ENCODE results near the gene TMEM109. TPM values are rescaled to one million over a fixed set of nuclear protein-coding genes. Genes with fewer than 3 reads are reported as not detected.
"Not testable (repeated sequence)": the region's sequence is repeated elsewhere in the genome, so short reads cannot be mapped to it uniquely, and the experiment has no call there.

TMEM109 gene
- polyA plus RNA-seq, 3 donors = 86.2 to 91.3 (median 86.6) TPM

GRCh38 chr11:60909680-60910280, 4.2 kb upstream of the TMEM109 start:
- DNase-seq (ENCODE audit: low read depth in 3 of 3, low spot score in 2 of 3) = not testable (repeated sequence)

GRCh38 chr11:60910281-60910687, 3.7 kb upstream of the TMEM109 start:
- no peak for DNase-seq (ENCODE audit: low read depth in 3 of 3, low spot score in 2 of 3)

GRCh38 chr11:60910711-60911380, 3.1 kb upstream of the TMEM109 start:
- no peak for DNase-seq (ENCODE audit: low read depth in 3 of 3, low spot score in 2 of 3)

GRCh38 chr11:60912223-60912850, 1.6 kb upstream of the TMEM109 start:
- DNase-seq (ENCODE audit: low read depth in 3 of 3, low spot score in 2 of 3) = no peak

GRCh38 chr11:60912851-60913528, 968 bp upstream of the TMEM109 start:
- DNase-seq (ENCODE audit: low read depth in 3 of 3, low spot score in 2 of 3) = no peak

GRCh38 chr11:60914633-60915247, 782 bp downstream of the TMEM109 start:
- no peak for DNase-seq (ENCODE audit: low read depth in 3 of 3, low spot score in 2 of 3)

- no peak for DNase-seq (ENCODE audit: low read depth in 3 of 3, low spot score in 2 of 3)
These were observed 1.4 kb downstream of the TMEM109 start for GRCh38 chr11:60915248-60915914.

- DNase-seq (ENCODE audit: low read depth in 3 of 3, low spot score in 2 of 3) = no peak
These were observed 2.8 kb downstream of the TMEM109 start for GRCh38 chr11:60916669-60917206.

- no peak for DNase-seq (ENCODE audit: low read depth in 3 of 3, low spot score in 2 of 3)
These were observed 3.3 kb downstream of the TMEM109 start for GRCh38 chr11:60917267-60917666.

GRCh38 chr11:60918251-60918938, 4.4 kb downstream of the TMEM109 start:
- no peak for DNase-seq (ENCODE audit: low read depth in 3 of 3, low spot score in 2 of 3)

- no peak for DNase-seq (ENCODE audit: low read depth in 3 of 3, low spot score in 2 of 3)
These were observed 4.9 kb downstream of the TMEM109 start for GRCh38 chr11:60918939-60919265.

GRCh38 chr11:60919320-60919719, 5.4 kb downstream of the TMEM109 start:
- DNase-seq (ENCODE audit: low read depth in 3 of 3, low spot score in 2 of 3) = no peak

GRCh38 chr11:60919956-60920355, 6.0 kb downstream of the TMEM109 start:
- DNase-seq (ENCODE audit: low read depth in 3 of 3, low spot score in 2 of 3) = no peak

GRCh38 chr11:60921259-60921658, 7.3 kb downstream of the TMEM109 start:
- no peak for DNase-seq (ENCODE audit: low read depth in 3 of 3, low spot score in 2 of 3)

- no peak for DNase-seq (ENCODE audit: low read depth in 3 of 3, low spot score in 2 of 3)
These were observed 7.9 kb downstream of the TMEM109 start for GRCh38 chr11:60921777-60922335.

- no peak for DNase-seq (ENCODE audit: low read depth in 3 of 3, low spot score in 2 of 3)
These were observed 8.9 kb downstream of the TMEM109 start for GRCh38 chr11:60922906-60923305.

GRCh38 chr11:60923326-60923725, 9.4 kb downstream of the TMEM109 start:
- no peak for DNase-seq (ENCODE audit: low read depth in 3 of 3, low spot score in 2 of 3)

- no peak for DNase-seq (ENCODE audit: low read depth in 3 of 3, low spot score in 2 of 3)
These were observed 9.8 kb downstream of the TMEM109 start for GRCh38 chr11:60923800-60924109.

- DNase-seq (ENCODE audit: low read depth in 3 of 3, low spot score in 2 of 3) = no peak
These were observed 10.3 kb downstream of the TMEM109 start, which contains the start of gene TMEM132A for GRCh38 chr11:60924110-60924905. TMEM132A (plus strand) TSS chr11:60924460; CDS start chr11:60924634, 174 bp downstream.
